ENCODE results near the gene ASMTL.

ASMTL gene

GRCh38 chrX:1354036-1355019 is 98.4 kb downstream of the ASMTL start:
- no peak overlapping the region for H3K4me3 ChIP-seq (ENCODE audit: low read depth, low read length)
- in situ Hi-C loops (cut with HindIII; ENCODE audit: low pct_ligation_motif_present, low sequenced_read_pairs), result no loop called here

More at GRCh38 chrX:1354036-1355019, 98.4 kb downstream of the ASMTL start:
- no peaks in the 10 kb centered on the region for H3K36me3 ChIP-seq (replicated peaks)
- DNase-seq, result no peak
- no peak for TF ChIP-seq CTCF (IDR thresholded peaks at IDR 0.05; ENCODE audit: low read depth, low read length, missing control alignments)
- no peaks in the 10 kb centered on the region for H3K27me3 ChIP-seq (replicated peaks)
- H3K27ac ChIP-seq, result no peak overlapping the region

All from brain microvascular endothelial cell (primary cell).